Measurements from ENCODE around the gene CACNA2D3. TPM values are rescaled to one million over a fixed set of nuclear protein-coding genes. Genes with fewer than 3 reads are reported as not detected.

CACNA2D3 gene
- total and polyA plus RNA-seq, 7 experiments from 2014 or later, result 0.27 to 4.1 TPM; not detected in 5

DNA sequence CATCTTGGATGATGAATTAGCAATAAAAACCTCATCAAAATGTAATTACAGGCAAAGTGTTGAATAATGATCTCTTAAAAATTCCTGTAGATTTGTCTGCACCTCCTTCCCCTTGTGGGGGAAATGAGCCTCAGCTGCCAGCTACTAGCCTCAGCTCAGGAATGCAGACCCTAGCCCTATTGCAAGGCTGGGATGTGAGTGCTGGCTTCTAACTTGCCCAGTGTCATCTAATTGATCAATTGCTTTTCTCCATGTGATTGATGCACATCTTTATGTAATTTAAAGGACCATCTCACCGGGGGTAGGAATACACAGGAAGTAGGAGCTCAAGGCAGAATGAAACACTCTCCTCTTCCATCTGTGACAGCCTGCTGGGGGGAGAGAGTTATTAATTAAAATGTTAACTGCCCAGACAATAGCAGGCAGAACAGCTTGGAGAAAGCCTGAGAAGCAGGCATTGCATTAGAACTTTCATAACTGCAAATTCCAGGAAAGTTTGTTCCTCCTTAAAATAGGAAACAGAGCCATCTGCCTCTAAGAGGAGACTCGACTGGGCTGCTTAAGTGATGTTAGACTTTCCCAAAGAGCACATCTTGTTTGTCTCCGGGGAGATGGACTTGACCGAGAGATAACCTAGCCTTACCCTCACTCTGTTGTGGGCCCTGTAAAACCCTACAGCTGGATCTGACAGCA is 735.9 kb downstream of the CACNA2D3 start:
- Mint-ChIP-seq H3K36me3 (no peaks in the 10 kb centered on the region), H3K4me1 (no peaks in the 10 kb centered on the region), H3K4me3 (no peak overlapping the region), H3K27me3 (peaks cover 0 to 14% (median 12%) of the 10 kb centered on the region in 5 donors), H3K9me3 (peaks cover 0 to 3% (median 0%) of the 10 kb centered on the region in 11 donors), H3K27ac (no peak overlapping the region)
- no peaks in the 10 kb centered on the region for H3K27me3 ChIP-seq (ENCODE audit: control insufficient read depth in 2 of 2, insufficient read depth in 2 of 2, low read length in 2 of 2)
- ATAC-seq, result no peak
- intact Hi-C loops (cut with micrococcal nuclease), result loop anchor here in 1 of 2 donors (10.0 kb wide), 1 partner anchor 327 kb away; no protein-coding TSS in a partner anchor
- CTCF ChIA-PET, result no interaction called here
- no peaks in the 10 kb centered on the region for H3K9me3 ChIP-seq (ENCODE audit: control insufficient read depth in 2 of 3, low read length in 3 of 3)
- POLR2A ChIA-PET, result no interaction called here
- H3K36me3 ChIP-seq (ENCODE audit: control insufficient read depth in 2 of 3, insufficient read depth in 3 of 3, low read length in 3 of 3), result no peaks in the 10 kb centered on the region
- no peak for DNase-seq
- no peak overlapping the region for H3K27ac ChIP-seq (ENCODE audit: low read depth, low read length)
- H3K4me3 ChIP-seq (ENCODE audit: low read length), result no peak overlapping the region
- H3K4me1 ChIP-seq (ENCODE audit: control insufficient read depth in 2 of 2, insufficient read depth in 2 of 2, low read length in 2 of 2), result no peaks in the 10 kb centered on the region

DNA sequence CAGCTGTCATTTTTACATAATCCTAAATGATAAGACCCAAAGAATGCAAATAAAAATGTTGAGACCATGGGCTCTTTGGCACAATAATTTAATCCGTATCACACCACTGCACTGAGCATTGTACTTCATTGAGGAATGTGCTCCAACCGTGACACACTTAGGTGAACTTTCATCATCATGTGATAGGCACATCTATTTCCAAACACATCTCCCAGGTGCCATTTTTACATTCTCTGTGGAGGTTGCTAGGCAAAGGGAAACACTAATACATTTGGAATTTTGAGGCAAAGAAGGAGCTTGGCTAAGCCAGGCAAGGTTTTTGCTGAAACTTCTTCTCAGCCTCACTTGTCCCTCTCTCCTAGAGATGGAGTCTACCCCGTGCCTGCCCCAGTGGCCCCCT is 736.8 kb downstream of the CACNA2D3 start:
- peaks cover 0 to 13% (median 12%) of the 10 kb centered on the region in 5 donors for H3K27me3 Mint-ChIP-seq
- no peaks in the 10 kb centered on the region for H3K4me1 ChIP-seq (ENCODE audit: control insufficient read depth in 2 of 2, insufficient read depth in 2 of 2, low read length in 2 of 2)
- no peaks in the 10 kb centered on the region for H3K36me3 ChIP-seq (ENCODE audit: control insufficient read depth in 2 of 3, insufficient read depth in 3 of 3, low read length in 3 of 3)
- H3K4me1 Mint-ChIP-seq, result no peaks in the 10 kb centered on the region
- no peaks in the 10 kb centered on the region for H3K9me3 ChIP-seq (ENCODE audit: control insufficient read depth in 2 of 3, low read length in 3 of 3)
- no peak overlapping the region for H3K27ac ChIP-seq (ENCODE audit: low read depth, low read length)
- H3K4me3 Mint-ChIP-seq, result no peak overlapping the region
- no peak overlapping the region for H3K4me3 ChIP-seq (ENCODE audit: low read length)
- no peaks in the 10 kb centered on the region for H3K36me3 Mint-ChIP-seq
- ATAC-seq, result no peak
- H3K27me3 ChIP-seq (ENCODE audit: control insufficient read depth in 2 of 2, insufficient read depth in 2 of 2, low read length in 2 of 2), result no peaks in the 10 kb centered on the region
- intact Hi-C loops (cut with micrococcal nuclease), result loop anchor here in 1 of 2 donors (10.0 kb wide), 1 partner anchor 326 kb away; no protein-coding TSS in a partner anchor
- DNase-seq, result no peak
- ChIA-PET POLR2A (no interaction called here), CTCF (no interaction called here)
- no peak overlapping the region for H3K27ac Mint-ChIP-seq
- H3K9me3 Mint-ChIP-seq, result peaks cover 0 to 3% (median 0%) of the 10 kb centered on the region in 11 donors

DNA sequence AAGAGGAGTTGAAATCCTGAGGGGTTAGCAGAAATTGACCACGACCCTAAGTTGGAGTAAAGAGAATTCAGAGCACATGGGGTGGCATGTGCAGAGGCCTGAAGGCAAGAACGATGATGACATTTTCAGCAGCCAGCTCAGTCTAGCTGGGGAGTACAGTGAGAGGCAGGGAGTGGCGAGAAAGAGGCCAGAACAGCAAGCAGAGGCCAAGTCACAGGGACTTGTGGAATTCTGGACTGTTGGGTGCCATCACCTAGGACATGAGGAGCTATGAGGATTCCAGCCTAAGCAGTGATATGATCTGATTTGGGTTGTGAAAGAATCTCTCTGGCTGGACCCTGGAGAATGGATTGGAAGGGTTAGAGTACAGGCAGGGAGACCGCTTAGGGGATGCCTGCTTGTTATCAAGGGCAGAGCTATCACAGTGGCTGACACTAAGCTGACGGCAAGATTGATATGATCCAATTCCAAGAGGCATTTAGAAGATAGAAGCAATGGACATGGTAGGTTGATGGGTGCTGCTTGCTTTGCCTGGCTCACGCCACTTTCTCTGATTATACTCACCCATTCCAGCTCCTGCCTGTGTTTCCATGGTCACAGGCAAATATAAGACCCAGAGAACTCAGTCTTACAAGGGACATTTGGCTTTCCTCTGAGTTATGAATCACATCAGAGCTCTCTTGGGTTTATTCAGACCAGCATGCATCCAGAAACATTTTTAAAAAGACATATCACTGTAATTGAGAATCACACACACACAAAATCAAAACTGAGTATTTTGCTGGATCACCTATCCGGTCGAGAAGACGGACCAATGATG is 739.1 kb downstream of the CACNA2D3 start:
- POLR2A ChIA-PET, result no interaction called here
- no peaks in the 10 kb centered on the region for H3K4me1 Mint-ChIP-seq
- no peak overlapping the region for H3K27ac Mint-ChIP-seq

DNA sequence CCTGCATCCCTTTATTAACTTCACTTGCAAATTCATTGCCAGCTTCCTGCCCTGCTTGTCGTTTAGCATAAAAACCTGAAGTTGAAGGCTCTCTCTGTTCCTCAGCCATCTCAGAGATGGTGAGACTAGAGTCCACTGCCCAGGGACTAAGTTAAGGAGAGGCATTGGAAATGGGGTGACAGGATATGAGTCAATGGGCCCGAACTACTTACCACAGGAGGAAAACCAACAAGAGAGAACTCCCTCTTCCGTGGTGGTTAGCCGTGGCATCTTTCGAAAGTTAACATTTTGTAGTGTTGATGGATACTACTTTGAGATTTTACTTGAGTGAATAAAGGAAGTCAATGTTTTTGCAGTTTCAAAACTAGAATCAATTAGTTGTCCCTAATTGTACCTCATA is 740.2 kb downstream of the CACNA2D3 start:
- Histone ChIP-seq H3K36me3 (ENCODE audit: control insufficient read depth in 2 of 3, insufficient read depth in 3 of 3, low read length in 3 of 3) (no peaks in the 10 kb centered on the region), H3K9me3 (ENCODE audit: control insufficient read depth in 2 of 3, low read length in 3 of 3) (no peaks in the 10 kb centered on the region), H3K4me3 (ENCODE audit: low read length) (no peak overlapping the region), H3K27ac (ENCODE audit: low read depth, low read length) (no peak overlapping the region), H3K4me1 (ENCODE audit: control insufficient read depth in 2 of 2, insufficient read depth in 2 of 2, low read length in 2 of 2) (no peaks in the 10 kb centered on the region), H3K27me3 (ENCODE audit: control insufficient read depth in 2 of 2, insufficient read depth in 2 of 2, low read length in 2 of 2) (no peaks in the 10 kb centered on the region)
- ChIA-PET CTCF (no interaction called here), POLR2A (no interaction called here)
- H3K27ac Mint-ChIP-seq, result no peak overlapping the region
- H3K36me3 Mint-ChIP-seq, result peaks cover 0 to under 1% (median 0%) of the 10 kb centered on the region in 5 donors
- no peak overlapping the region for H3K4me3 Mint-ChIP-seq
- no peaks in the 10 kb centered on the region for H3K4me1 Mint-ChIP-seq
- DNase-seq, result no peak
- peaks cover 0 to 12% (median 4%) of the 10 kb centered on the region in 5 donors for H3K27me3 Mint-ChIP-seq
- peaks cover 0 to 4% (median 0%) of the 10 kb centered on the region in 11 donors for H3K9me3 Mint-ChIP-seq
- intact Hi-C loops (cut with micrococcal nuclease), result no loop called here
- ATAC-seq, result peak; percentile 37

More for the DNA sequence above, 739.1 kb downstream of the CACNA2D3 start:
- no peaks in the 10 kb centered on the region for H3K4me1 ChIP-seq (ENCODE audit: control insufficient read depth in 2 of 2, insufficient read depth in 2 of 2, low read length in 2 of 2)
- DNase-seq (no peak), ATAC-seq (no peak)
- H3K9me3 Mint-ChIP-seq, result peaks cover 0 to 3% (median 0%) of the 10 kb centered on the region in 11 donors
- CTCF ChIA-PET, result no interaction called here
- no peak overlapping the region for H3K4me3 Mint-ChIP-seq
- H3K36me3 ChIP-seq (ENCODE audit: control insufficient read depth in 2 of 3, insufficient read depth in 3 of 3, low read length in 3 of 3), result no peaks in the 10 kb centered on the region
- no peaks in the 10 kb centered on the region for H3K36me3 Mint-ChIP-seq
- intact Hi-C loops (cut with micrococcal nuclease), result no loop called here
- no peaks in the 10 kb centered on the region for H3K27me3 ChIP-seq (ENCODE audit: control insufficient read depth in 2 of 2, insufficient read depth in 2 of 2, low read length in 2 of 2)
- no peaks in the 10 kb centered on the region for H3K9me3 ChIP-seq (ENCODE audit: control insufficient read depth in 2 of 3, low read length in 3 of 3)
- H3K27ac ChIP-seq (ENCODE audit: low read depth, low read length), result no peak overlapping the region
- H3K4me3 ChIP-seq (ENCODE audit: low read length), result no peak overlapping the region
- H3K27me3 Mint-ChIP-seq, result peaks cover 0 to 8% (median 6%) of the 10 kb centered on the region in 5 donors

DNA sequence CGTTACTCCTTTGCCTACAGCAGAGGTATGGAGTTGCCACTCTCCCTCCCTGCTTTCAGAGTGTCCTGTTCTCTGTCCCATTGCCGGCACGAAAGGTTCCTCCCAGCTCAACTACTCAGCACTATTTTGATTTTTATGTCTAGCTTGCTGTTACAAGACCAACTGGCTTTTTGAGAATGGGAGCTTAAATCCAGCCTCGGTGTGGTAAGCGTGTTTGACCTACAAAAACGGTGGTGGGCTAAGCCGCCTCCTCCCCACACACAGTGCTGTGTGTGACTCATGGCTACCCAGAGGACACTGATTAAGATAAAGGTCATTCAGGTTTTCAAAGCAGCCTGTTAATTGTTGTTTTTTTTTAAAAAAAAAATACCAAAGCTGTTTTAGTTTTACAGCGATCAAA is 741.0 kb downstream of the CACNA2D3 start:
- H3K4me3 ChIP-seq (ENCODE audit: low read length), result no peak overlapping the region
- DNase-seq (no peak), ATAC-seq (no peak)
- H3K27me3 ChIP-seq (ENCODE audit: control insufficient read depth in 2 of 2, insufficient read depth in 2 of 2, low read length in 2 of 2), result no peaks in the 10 kb centered on the region
- H3K4me1 ChIP-seq (ENCODE audit: control insufficient read depth in 2 of 2, insufficient read depth in 2 of 2, low read length in 2 of 2), result no peaks in the 10 kb centered on the region
- intact Hi-C loops (cut with micrococcal nuclease), result no loop called here
- H3K27ac ChIP-seq (ENCODE audit: low read depth, low read length), result no peak overlapping the region
- Mint-ChIP-seq H3K4me3 (no peak overlapping the region), H3K27ac (no peak overlapping the region), H3K4me1 (no peaks in the 10 kb centered on the region), H3K36me3 (peaks cover 0 to 3% (median 0%) of the 10 kb centered on the region in 5 donors), H3K9me3 (peaks cover 0 to 7% (median 0%) of the 10 kb centered on the region in 11 donors), H3K27me3 (peaks cover 0 to 12% (median 4%) of the 10 kb centered on the region in 5 donors)
- no peaks in the 10 kb centered on the region for H3K36me3 ChIP-seq (ENCODE audit: control insufficient read depth in 2 of 3, insufficient read depth in 3 of 3, low read length in 3 of 3)
- ChIA-PET CTCF (no interaction called here), POLR2A (no interaction called here)
- H3K9me3 ChIP-seq (ENCODE audit: control insufficient read depth in 2 of 3, low read length in 3 of 3), result no peaks in the 10 kb centered on the region

DNA sequence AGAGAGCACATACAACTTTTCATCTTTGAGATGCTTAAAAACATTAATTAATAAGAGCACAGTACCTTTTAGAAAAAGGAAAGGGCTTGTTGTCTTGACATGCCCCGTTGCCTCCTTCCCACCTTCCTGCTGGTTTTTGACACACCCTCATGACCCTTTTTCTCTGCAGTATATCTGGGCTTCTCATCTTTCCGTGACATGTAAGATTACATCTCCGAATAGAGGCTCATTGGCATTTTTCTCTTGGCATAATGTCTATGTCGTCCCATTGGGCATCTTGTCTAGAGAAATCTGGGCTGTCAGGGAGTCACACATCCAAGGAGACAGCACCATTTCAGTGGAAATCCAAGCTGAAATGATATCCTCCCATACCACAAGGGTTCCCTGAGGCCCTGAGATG is 741.4 kb downstream of the CACNA2D3 start:
- H3K4me3 ChIP-seq (ENCODE audit: low read length), result no peak overlapping the region
- H3K27ac Mint-ChIP-seq, result no peak overlapping the region
- no peaks in the 10 kb centered on the region for H3K4me1 ChIP-seq (ENCODE audit: control insufficient read depth in 2 of 2, insufficient read depth in 2 of 2, low read length in 2 of 2)
- intact Hi-C loops (cut with micrococcal nuclease), result no loop called here
- H3K9me3 ChIP-seq (ENCODE audit: control insufficient read depth in 2 of 3, low read length in 3 of 3), result no peaks in the 10 kb centered on the region
- DNase-seq (no peak), ATAC-seq (no peak)
- ChIA-PET CTCF (no interaction called here), POLR2A (no interaction called here)
- no peak overlapping the region for H3K27ac ChIP-seq (ENCODE audit: low read depth, low read length)
- H3K27me3 Mint-ChIP-seq, result peaks cover 0 to 12% (median 4%) of the 10 kb centered on the region in 5 donors
- H3K36me3 Mint-ChIP-seq, result peaks cover 0 to 3% (median 0%) of the 10 kb centered on the region in 5 donors
- H3K4me3 Mint-ChIP-seq, result no peak overlapping the region
- no peaks in the 10 kb centered on the region for H3K36me3 ChIP-seq (ENCODE audit: control insufficient read depth in 2 of 3, insufficient read depth in 3 of 3, low read length in 3 of 3)
- peaks cover 0 to 7% (median 0%) of the 10 kb centered on the region in 11 donors for H3K9me3 Mint-ChIP-seq
- no peaks in the 10 kb centered on the region for H3K4me1 Mint-ChIP-seq
- no peaks in the 10 kb centered on the region for H3K27me3 ChIP-seq (ENCODE audit: control insufficient read depth in 2 of 2, insufficient read depth in 2 of 2, low read length in 2 of 2)
